ENCODE data around the gene PCBP3. TPM values are rescaled to one million over a fixed set of nuclear protein-coding genes. Genes with fewer than 3 reads are reported as not detected.
A peak's percentile ranks its signal among the peaks of the same experiment; 100 is the strongest.

The PCBP3 gene
- total RNA-seq, 2 donors from 2014 or later: 11.6 to 16.5 TPM

DNA sequence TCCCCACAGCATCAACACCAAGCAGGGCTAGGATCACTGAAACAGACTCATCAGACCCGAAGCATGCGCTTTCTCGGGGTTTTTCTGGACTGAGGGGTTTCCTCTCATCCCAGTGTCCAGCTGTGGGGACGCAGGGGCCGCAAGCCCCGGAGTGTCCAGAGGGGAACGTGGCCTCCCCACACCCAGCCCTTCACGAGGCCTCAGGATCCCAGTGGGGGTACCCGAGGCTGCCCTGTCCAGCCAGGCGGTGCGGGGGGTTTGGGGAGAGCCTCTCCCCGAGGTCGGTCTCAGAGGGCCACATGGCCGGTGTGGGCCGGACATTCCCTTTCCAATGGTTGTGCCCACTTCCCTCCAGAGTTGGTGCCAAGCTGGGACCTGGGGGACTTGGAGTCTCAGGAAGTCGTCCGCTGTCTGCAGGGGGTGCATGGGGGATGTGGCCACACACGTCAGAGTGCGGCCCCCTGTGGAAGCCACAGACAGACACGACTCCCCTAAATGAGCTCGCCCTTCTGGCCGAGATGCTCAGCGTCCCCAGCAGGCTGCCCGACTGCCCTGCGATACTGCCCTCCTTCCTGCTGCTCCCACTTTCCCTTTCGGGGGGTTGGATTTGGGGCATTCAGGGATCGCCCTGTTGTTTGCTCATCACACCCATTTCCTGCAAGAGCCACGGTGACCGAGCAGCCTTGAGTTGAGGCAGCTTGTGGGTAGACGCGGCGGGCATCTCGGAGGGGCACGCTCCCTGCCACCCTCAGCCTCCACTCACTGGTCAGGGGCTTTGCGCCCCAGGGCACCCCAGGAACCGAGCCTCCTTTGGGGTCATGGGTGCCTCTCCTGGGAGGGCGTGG, 342.2 kb downstream of the PCBP3 start:
- Mint-ChIP-seq H3K9me3 (no peaks in the 10 kb centered on the region), H3K4me1 (peaks cover 10% of the 10 kb centered on the region), H3K36me3 (ENCODE audit: low read depth) (no peaks in the 10 kb centered on the region), H3K4me3 (no peak overlapping the region), H3K27me3 (no peaks in the 10 kb centered on the region), H3K27ac (peak overlapping the region; percentile 55)
- ATAC-seq (replicated peaks): no peak

DNA sequence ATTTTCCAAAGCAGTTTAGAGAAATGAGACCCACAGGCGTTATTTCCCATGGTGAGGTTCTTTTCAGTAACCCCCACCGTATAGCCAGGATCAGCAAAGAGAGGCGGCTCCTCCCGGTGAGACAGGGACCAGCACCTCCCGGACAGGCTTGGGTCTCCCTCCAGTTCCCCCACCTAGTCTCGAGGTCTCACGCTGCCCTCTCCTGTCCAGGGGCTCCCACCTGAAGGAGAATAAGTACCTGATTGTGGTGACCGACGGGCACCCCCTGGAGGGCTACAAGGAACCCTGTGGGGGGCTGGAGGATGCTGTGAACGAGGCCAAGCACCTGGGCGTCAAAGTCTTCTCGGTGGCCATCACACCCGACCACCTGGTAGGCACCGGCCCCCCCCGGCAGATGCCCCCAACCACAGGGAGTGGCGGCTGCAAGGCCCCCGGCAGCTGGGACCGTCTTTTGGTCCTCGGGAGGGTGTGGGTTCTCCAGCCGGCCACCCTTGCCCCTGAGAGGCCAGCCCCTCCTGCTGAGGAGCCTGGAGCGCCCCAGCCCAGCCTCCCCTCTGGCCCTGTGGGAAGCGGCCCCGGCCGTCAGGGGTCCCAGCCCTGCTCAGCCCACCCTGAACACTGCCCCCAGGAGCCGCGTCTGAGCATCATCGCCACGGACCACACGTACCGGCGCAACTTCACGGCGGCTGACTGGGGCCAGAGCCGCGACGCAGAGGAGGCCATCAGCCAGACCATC, 343.0 kb downstream of the PCBP3 start:
- no peak for ATAC-seq (replicated peaks)
- H3K27me3 Mint-ChIP-seq: no peaks in the 10 kb centered on the region
- H3K9me3 Mint-ChIP-seq: no peaks in the 10 kb centered on the region
- peaks cover 10% of the 10 kb centered on the region for H3K4me1 Mint-ChIP-seq
- no peaks in the 10 kb centered on the region for H3K36me3 Mint-ChIP-seq (ENCODE audit: low read depth)
- H3K27ac Mint-ChIP-seq: no peak overlapping the region
- H3K4me3 Mint-ChIP-seq: no peak overlapping the region

DNA sequence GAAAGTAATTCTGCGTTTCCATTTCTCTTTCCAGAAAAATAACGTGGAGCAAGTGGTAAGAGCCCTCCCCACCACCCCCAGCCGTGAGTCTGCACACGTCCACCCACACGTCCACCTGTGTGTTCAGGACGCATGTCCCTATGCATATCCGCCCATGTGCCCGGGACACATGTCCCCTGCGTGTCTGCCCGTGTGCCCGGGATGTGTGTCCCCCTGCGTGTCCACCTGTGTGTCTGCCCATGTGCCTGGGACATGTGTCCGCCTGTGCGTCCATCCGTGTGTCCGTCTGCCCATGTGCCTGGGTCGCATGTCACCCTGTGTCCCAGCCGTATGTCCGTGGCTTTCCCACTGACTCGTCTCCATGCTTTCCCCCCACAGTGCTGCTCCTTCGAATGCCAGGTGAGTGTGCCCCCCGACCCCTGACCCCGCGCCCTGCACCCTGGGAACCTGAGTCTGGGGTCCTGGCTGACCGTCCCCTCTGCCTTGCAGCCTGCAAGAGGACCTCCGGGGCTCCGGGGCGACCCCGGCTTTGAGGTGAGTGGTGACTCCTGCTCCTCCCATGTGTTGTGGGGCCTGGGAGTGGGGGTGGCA, 343.7 kb downstream of the PCBP3 start:
- Mint-ChIP-seq H3K4me1 (peaks cover 10% of the 10 kb centered on the region), H3K27ac (no peak overlapping the region), H3K4me3 (no peak overlapping the region), H3K36me3 (ENCODE audit: low read depth) (no peaks in the 10 kb centered on the region), H3K27me3 (no peaks in the 10 kb centered on the region), H3K9me3 (no peaks in the 10 kb centered on the region)
- no peak for ATAC-seq (replicated peaks)

DNA sequence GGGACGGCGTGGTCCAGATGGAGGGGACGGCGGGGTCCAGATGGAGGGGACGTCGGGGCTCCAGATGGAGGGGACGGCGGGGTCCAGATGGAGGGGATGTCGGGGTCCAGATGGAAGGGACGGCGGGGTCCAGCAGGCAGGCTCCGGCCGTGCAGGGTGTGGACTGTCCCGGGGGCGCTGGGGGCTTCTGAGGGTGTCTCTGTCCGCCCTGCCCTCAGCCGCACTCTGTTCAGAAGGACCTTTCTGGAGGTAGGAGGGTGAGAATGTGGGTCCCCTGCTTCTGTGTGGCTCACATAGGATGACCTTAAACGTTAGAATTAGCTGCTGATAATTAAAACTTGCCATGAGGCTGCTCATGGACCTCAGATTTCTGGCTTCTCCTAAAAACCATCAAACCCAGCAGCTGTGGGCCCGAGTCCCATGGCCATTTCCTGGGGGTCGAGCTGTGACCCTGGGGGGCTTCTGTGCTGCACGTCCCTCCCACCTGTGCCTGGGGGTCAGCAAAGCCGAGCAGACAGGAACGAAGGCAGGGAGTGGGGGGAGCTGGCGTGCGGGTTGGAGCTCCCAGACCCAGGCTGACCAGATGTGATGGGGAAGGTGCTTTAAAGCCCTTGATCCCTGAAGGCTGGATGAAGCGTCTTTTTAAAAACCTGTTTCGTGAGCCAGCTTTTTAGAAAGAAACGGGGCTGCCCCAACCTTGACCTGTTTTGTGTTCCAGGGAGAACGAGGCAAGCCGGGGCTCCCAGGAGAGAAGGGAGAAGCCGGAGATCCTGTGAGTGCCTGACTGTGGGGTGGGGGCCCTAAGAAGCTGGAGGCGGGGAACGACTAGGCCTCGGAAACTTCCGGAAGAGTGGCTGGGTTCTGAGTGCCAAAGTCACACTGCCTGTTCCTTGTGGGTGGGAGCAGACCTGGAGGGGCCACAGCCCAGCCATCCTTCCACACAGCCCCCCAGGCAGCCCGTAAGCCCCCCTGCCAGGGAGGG, 345.1 kb downstream of the PCBP3 start:
- H3K36me3 Mint-ChIP-seq (ENCODE audit: low read depth): no peaks in the 10 kb centered on the region
- H3K27me3 Mint-ChIP-seq: no peaks in the 10 kb centered on the region
- no peaks in the 10 kb centered on the region for H3K9me3 Mint-ChIP-seq
- peaks cover 10% of the 10 kb centered on the region for H3K4me1 Mint-ChIP-seq
- H3K27ac Mint-ChIP-seq: no peak overlapping the region
- no peak overlapping the region for H3K4me3 Mint-ChIP-seq
- no peak for ATAC-seq (replicated peaks)

DNA sequence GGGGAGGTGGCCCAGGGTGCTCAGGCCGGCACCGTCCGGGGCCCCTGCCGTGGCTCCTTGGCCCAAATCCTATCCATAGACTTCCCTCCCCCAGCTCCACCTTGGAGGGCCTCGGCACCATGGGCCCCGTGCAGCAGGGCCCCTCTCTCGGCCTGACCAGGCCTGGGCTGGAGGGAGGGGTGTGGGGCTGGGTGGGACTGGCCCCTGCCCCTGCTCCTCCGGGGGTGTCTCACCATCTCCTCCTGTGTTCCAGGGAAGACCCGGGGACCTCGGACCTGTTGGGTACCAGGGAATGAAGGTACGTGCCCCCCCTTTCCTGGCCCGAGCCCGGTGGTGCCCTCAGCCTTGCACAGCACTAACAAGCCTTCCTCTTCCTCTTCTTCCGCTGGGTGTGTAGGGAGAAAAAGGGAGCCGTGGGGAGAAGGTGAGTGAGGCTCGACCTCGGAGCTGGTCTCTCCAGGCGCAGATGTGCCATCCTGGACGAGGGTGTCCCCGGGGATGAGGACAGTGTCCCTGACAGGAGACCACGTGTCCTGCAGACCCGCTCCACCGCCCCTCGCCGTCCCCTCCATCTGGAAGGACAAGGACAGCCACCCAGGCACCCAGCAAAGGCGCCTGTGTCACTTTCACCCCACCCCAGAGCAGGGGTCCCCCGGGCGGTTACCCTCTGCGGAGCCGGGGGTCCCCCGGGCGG, 346.0 kb downstream of the PCBP3 start:
- Mint-ChIP-seq H3K27me3 (no peaks in the 10 kb centered on the region), H3K27ac (no peak overlapping the region), H3K4me1 (peaks cover 9% of the 10 kb centered on the region), H3K9me3 (no peaks in the 10 kb centered on the region), H3K4me3 (no peak overlapping the region), H3K36me3 (ENCODE audit: low read depth) (no peaks in the 10 kb centered on the region)
- no peak for ATAC-seq (replicated peaks)

DNA sequence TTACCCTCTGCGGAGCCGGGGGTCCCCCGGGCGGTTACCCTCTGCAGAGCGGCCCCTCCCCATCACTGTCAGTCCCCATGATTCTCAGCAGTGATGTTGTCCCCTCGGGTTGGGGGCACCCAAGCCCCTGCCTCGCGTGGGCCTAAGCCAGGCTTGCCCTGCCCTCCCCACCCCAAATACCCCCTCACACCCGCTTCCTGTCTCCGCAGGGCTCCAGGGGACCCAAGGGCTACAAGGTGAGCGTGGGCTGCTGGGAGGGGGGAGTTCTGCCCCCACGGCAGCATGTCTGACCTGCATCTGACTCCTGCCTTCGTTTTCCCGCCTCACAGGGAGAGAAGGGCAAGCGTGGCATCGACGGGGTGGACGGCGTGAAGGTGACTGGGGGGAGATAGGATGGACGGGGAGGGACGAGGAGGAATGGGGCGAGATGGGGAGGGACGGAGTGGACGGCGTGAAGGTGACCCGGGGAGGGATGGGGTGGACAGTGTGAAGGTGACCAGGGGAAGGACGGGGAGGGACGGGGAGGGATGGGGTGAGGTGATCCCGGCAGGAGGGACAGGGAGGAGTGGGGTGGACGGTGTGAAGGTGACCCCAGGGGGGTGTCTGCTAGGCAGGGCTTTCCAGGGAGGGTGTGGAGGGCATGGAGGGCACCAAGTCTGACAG, 346.7 kb downstream of the PCBP3 start:
- no peaks in the 10 kb centered on the region for H3K27me3 Mint-ChIP-seq
- no peak for ATAC-seq (replicated peaks)
- no peaks in the 10 kb centered on the region for H3K36me3 Mint-ChIP-seq (ENCODE audit: low read depth)
- H3K9me3 Mint-ChIP-seq: no peaks in the 10 kb centered on the region
- no peak overlapping the region for H3K27ac Mint-ChIP-seq
- H3K4me1 Mint-ChIP-seq: peaks cover 2% of the 10 kb centered on the region
- H3K4me3 Mint-ChIP-seq: no peak overlapping the region

DNA sequence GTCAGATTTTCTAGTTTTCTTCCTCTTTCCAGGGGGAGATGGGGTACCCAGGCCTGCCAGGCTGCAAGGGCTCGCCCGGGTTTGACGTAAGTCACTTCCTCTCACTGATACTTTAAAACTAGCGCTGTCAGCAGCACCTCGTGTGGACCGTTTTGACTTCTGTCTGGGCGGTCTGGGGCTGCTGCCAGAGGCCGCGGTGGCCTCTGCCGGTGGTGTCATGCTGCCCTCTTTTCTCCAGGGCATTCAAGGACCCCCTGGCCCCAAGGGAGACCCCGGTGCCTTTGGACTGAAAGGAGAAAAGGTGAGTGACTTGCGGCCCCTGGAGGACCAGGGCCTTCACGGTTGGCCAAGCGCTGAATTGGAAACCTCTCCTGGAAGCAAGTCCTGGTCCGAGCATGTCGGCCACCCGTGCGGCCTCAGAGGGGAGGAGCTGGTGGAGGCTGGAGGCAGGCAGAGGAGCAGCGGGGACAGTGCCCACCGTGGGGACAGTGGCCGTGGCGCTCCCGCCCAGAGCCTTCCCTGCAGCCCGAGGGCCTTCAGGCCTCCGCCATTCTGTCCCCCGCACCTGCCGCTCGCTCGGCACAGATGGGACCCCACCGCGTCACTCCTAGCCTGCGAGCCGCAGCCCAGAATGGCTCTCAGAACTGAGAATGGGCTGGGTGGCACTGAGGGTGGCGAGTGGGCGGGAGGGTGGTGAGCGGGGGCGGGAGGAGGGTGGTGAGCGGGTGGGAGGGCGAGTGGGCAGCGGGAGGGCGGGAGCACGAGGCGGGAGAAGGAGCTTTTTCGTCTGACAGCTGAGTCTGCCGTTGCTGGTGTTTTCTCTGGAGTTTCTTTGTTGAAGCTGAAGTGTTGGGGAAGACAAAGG, 347.4 kb downstream of the PCBP3 start:
- Mint-ChIP-seq H3K36me3 (ENCODE audit: low read depth) (no peaks in the 10 kb centered on the region), H3K9me3 (no peaks in the 10 kb centered on the region), H3K27me3 (no peaks in the 10 kb centered on the region), H3K4me3 (no peak overlapping the region), H3K4me1 (no peaks in the 10 kb centered on the region), H3K27ac (no peak overlapping the region)
- ATAC-seq (replicated peaks): no peak

DNA sequence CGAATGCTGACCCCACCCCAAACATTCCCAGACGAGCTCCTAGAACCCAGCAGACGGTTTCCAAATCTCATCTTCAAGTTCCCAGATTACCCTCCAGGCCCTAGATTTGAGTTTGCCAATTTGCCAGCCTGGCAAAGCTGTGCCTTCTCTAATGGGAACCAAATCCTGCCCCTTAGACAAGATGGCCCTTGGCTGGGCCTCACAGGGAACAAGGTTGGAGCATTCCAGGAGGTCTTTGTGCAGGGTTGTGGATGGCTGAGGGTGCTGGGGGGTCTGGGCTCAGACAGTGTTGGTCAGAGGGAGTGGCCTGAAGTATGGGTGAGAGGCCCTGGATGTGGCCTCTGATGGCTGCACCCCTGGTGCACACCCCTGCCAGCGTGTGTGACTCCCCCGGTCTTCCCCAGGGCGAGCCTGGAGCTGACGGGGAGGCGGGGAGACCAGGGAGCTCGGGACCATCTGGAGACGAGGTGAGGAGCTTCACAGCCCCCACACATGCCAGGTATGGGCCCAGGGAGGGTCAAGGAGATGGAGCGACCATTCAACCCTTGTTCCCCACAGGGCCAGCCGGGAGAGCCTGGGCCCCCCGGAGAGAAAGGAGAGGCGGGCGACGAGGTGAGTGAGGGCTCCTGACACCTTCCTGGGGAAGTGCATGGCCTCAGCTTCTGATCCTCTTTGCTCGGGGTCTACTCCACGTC, 348.2 kb downstream of the PCBP3 start:
- no peak for ATAC-seq (replicated peaks)
- Mint-ChIP-seq H3K9me3 (no peaks in the 10 kb centered on the region), H3K36me3 (ENCODE audit: low read depth) (no peaks in the 10 kb centered on the region), H3K4me1 (no peaks in the 10 kb centered on the region), H3K27me3 (no peaks in the 10 kb centered on the region), H3K27ac (no peak overlapping the region), H3K4me3 (no peak overlapping the region)

Other genes starting within 250 kb of the PCBP3 start
- gene COL18A1, start 238.6 kb upstream of the PCBP3 start, total RNA-seq: 1 to 10 TPM; 3.2 to 3.9 TPM
- 10 to 100 TPM; 41.4 to 82.2 TPM for gene SLC19A1, start 101.3 kb upstream of the PCBP3 start, total RNA-seq